ENCODE measurements around the gene TPCN2.

Gene TPCN2

GRCh38 chr11:69078508-69078907 is 29.8 kb downstream of the TPCN2 start:
- Histone ChIP-seq H3K9me3 (ENCODE audit: control insufficient read depth, low read length) (no peaks in the 10 kb centered on the region), H3K4me1 (ENCODE audit: control insufficient read depth, insufficient read depth, low read length, poor library complexity, severe bottlenecking) (peaks cover 10% of the 10 kb centered on the region), H3K36me3 (ENCODE audit: control insufficient read depth, insufficient read depth, low read length) (peaks cover 41% of the 10 kb centered on the region), H3K4me3 (ENCODE audit: extremely low read depth, insufficient read depth, low read length, poor library complexity, severe bottlenecking) (no peak overlapping the region), H3K27ac (ENCODE audit: low read depth, low read length, severe bottlenecking) (no peak overlapping the region)
- WGBS, 2 experiments (ENCODE audit: insufficient coverage in 2 of 2): 93 to 94% methylated on average over 15 of the region's 15 CpGs

DNA sequence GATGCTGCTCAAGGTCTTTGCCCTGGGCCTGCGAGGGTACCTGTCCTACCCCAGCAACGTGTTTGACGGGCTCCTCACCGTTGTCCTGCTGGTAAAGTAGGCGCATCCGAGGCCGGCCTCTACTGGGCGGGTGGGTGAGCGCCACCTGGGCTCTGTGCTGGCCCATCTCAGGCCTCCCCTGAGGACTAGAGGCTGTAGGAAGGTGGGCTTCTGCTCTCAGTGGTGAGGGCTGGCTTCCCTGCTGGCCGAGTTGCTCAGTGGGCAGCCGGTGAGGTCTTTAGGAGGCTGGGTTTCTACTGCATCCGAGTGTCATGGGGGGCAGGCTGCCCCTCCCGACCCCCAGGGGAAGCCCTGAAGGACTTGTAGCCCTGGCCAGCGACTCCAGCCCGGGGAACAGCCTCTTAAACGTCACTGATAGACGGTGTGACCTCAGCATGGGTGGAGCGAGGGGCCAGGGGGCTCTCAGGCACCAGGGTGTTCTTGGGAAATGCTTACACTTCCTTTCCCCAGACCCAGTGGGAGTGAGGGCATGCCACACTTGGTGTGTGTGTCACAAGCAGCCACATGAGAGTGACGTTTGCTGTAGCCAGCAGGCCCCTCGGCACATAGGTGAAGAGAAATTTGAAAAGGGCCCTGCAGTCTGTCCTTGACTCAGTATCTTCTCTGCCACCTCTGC is 30.3 kb downstream of the TPCN2 start:
- Histone ChIP-seq H3K4me1 (ENCODE audit: control insufficient read depth, insufficient read depth, low read length, poor library complexity, severe bottlenecking) (peaks cover 10% of the 10 kb centered on the region), H3K27ac (ENCODE audit: low read depth, low read length, severe bottlenecking) (no peak overlapping the region), H3K9me3 (ENCODE audit: control insufficient read depth, low read length) (no peaks in the 10 kb centered on the region), H3K4me3 (ENCODE audit: extremely low read depth, insufficient read depth, low read length, poor library complexity, severe bottlenecking) (no peak overlapping the region), H3K36me3 (ENCODE audit: control insufficient read depth, insufficient read depth, low read length) (peaks cover 37% of the 10 kb centered on the region)
- WGBS, 2 experiments (ENCODE audit: insufficient coverage in 2 of 2): 92 to 95% methylated on average over 14 to 19 of the region's 20 CpGs

- Histone ChIP-seq H3K27ac (ENCODE audit: low read depth, low read length, severe bottlenecking) (no peak overlapping the region), H3K4me3 (ENCODE audit: extremely low read depth, insufficient read depth, low read length, poor library complexity, severe bottlenecking) (no peak overlapping the region), H3K9me3 (ENCODE audit: control insufficient read depth, low read length) (no peaks in the 10 kb centered on the region), H3K36me3 (ENCODE audit: control insufficient read depth, insufficient read depth, low read length) (peaks cover 42% of the 10 kb centered on the region), H3K4me1 (ENCODE audit: control insufficient read depth, insufficient read depth, low read length, poor library complexity, severe bottlenecking) (peaks cover 10% of the 10 kb centered on the region)
- 94% methylated on average over 16 to 17 of the region's 17 CpGs for WGBS, 2 experiments (ENCODE audit: insufficient coverage in 2 of 2)
Observed at GRCh38 chr11:69079661-69080256, 31.0 kb downstream of the TPCN2 start.

GRCh38 chr11:69080257-69080995 is 31.7 kb downstream of the TPCN2 start:
- Histone ChIP-seq H3K9me3 (ENCODE audit: control insufficient read depth, low read length) (no peaks in the 10 kb centered on the region), H3K4me1 (ENCODE audit: control insufficient read depth, insufficient read depth, low read length, poor library complexity, severe bottlenecking) (peaks cover 4% of the 10 kb centered on the region), H3K27ac (ENCODE audit: low read depth, low read length, severe bottlenecking) (no peak overlapping the region), H3K36me3 (ENCODE audit: control insufficient read depth, insufficient read depth, low read length) (peaks cover 42% of the 10 kb centered on the region), H3K4me3 (ENCODE audit: extremely low read depth, insufficient read depth, low read length, poor library complexity, severe bottlenecking) (no peak overlapping the region)
- 94% methylated on average over 13 to 17 of the region's 17 CpGs for WGBS, 2 experiments (ENCODE audit: insufficient coverage in 2 of 2)

GRCh38 chr11:69081180-69081579 is 32.4 kb downstream of the TPCN2 start:
- Histone ChIP-seq H3K9me3 (ENCODE audit: control insufficient read depth, low read length) (no peaks in the 10 kb centered on the region), H3K4me3 (ENCODE audit: extremely low read depth, insufficient read depth, low read length, poor library complexity, severe bottlenecking) (no peak overlapping the region), H3K27ac (ENCODE audit: low read depth, low read length, severe bottlenecking) (no peak overlapping the region), H3K4me1 (ENCODE audit: control insufficient read depth, insufficient read depth, low read length, poor library complexity, severe bottlenecking) (no peaks in the 10 kb centered on the region), H3K36me3 (ENCODE audit: control insufficient read depth, insufficient read depth, low read length) (peaks cover 42% of the 10 kb centered on the region)
- WGBS, 2 experiments (ENCODE audit: insufficient coverage in 2 of 2): 92 to 96% methylated on average over 22 of the region's 23 CpGs

DNA sequence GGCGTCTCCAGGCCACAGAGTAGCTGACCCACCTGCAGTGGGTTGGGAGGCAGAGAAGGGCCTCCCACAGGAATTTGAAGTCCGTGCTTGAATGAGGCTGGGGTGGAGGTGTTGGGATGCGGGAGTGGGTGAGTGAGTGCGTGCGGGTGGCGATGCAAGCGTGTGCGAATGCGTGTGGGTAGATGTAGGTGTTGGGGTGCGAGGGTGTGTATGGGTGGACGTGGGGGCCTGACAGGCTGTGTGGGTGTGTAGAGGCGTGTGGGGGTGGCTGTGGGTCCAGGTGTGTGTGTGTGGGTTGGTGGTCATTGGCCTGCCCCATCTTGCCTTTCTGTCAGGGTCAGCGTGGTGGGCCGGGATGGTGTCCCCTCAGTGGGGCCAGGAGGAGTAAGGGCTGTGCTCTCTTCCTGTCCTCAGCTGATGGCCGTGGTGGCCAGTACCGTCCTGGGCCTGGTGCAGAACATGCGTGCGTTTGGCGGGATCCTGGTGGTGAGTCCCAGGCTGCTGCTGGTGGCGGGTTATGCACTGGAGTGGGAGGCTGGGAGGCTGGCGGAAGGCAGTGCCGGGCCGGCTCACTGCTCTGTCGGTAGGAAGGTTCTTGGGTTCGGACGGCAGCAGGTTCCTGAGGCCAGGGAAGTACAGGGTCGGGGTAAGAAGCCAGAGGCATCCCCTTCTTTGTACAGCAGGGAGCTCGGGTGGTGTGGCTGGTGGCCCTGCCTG is 35.0 kb downstream of the TPCN2 start:
- Histone ChIP-seq H3K27ac (ENCODE audit: low read depth, low read length, severe bottlenecking) (no peak overlapping the region), H3K4me1 (ENCODE audit: control insufficient read depth, insufficient read depth, low read length, poor library complexity, severe bottlenecking) (no peaks in the 10 kb centered on the region), H3K9me3 (ENCODE audit: control insufficient read depth, low read length) (no peaks in the 10 kb centered on the region), H3K4me3 (ENCODE audit: extremely low read depth, insufficient read depth, low read length, poor library complexity, severe bottlenecking) (no peak overlapping the region), H3K36me3 (ENCODE audit: control insufficient read depth, insufficient read depth, low read length) (peaks cover 40% of the 10 kb centered on the region)
- WGBS, 2 experiments (ENCODE audit: insufficient coverage in 2 of 2): 91% methylated on average over 18 to 28 of the region's 28 CpGs

DNA sequence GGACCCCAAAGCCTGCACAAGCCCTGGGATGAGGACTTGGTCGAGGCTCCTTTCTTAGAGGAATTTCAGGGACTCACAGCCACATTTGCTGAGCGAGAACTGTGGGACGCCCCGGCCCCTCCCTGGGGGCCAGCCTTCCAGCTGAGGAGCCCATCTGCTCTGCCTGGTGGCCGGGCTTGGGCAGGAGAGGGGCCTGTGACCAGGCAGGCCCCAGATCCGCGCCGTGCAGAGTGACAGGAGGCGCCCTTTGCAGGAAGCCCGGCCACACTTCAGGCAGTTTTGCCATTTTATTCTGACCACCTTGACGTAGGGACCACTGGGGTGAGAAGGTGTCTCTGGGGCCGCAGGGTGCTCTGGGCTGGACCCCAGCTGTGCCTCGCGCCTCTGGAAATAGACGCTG is 35.6 kb downstream of the TPCN2 start:
- Histone ChIP-seq H3K4me1 (ENCODE audit: control insufficient read depth, insufficient read depth, low read length, poor library complexity, severe bottlenecking) (peaks cover 4% of the 10 kb centered on the region), H3K27ac (ENCODE audit: low read depth, low read length, severe bottlenecking) (no peak overlapping the region), H3K9me3 (ENCODE audit: control insufficient read depth, low read length) (no peaks in the 10 kb centered on the region), H3K36me3 (ENCODE audit: control insufficient read depth, insufficient read depth, low read length) (peaks cover 39% of the 10 kb centered on the region), H3K4me3 (ENCODE audit: extremely low read depth, insufficient read depth, low read length, poor library complexity, severe bottlenecking) (no peak overlapping the region)
- WGBS, 2 experiments (ENCODE audit: insufficient coverage in 2 of 2): 89 to 92% methylated on average over 10 to 15 of the region's 15 CpGs

DNA sequence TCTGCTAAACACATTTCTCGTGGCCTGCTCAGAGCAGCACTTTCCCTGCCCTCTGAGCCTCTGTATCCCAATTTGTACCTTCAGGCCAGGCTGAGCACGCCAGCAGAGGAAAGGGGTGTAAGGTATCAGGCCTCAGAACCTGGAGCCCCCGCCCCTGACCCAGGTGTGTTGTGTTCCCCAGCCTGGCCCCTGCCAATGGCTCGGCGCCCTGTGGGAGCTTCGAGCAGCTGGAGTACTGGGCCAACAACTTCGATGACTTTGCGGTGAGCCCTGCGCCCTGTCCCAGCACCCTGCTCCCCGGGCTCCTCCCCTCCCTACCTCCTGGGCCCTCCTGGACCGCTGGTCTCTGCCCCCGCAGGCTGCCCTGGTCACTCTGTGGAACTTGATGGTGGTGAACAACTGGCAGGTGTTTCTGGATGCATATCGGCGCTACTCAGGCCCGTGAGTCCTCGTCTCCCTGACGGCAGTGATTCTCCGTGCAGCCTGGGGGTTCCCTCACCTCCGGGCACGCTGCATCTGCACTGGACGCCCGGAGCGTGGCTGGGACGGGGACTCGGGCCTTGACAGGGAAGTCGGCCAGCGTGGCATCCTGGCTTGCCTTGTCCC is 36.9 kb downstream of the TPCN2 start:
- no peak overlapping the region for H3K4me3 ChIP-seq (ENCODE audit: extremely low read depth, insufficient read depth, low read length, poor library complexity, severe bottlenecking)
- WGBS, 2 experiments (ENCODE audit: insufficient coverage in 2 of 2): 94 to 96% methylated on average over 17 to 23 of the region's 27 CpGs
- H3K27ac ChIP-seq (ENCODE audit: low read depth, low read length, severe bottlenecking): no peak overlapping the region
- no peaks in the 10 kb centered on the region for H3K9me3 ChIP-seq (ENCODE audit: control insufficient read depth, low read length)
- H3K4me1 ChIP-seq (ENCODE audit: control insufficient read depth, insufficient read depth, low read length, poor library complexity, severe bottlenecking): peaks cover 4% of the 10 kb centered on the region
- H3K36me3 ChIP-seq (ENCODE audit: control insufficient read depth, insufficient read depth, low read length): peaks cover 38% of the 10 kb centered on the region

DNA sequence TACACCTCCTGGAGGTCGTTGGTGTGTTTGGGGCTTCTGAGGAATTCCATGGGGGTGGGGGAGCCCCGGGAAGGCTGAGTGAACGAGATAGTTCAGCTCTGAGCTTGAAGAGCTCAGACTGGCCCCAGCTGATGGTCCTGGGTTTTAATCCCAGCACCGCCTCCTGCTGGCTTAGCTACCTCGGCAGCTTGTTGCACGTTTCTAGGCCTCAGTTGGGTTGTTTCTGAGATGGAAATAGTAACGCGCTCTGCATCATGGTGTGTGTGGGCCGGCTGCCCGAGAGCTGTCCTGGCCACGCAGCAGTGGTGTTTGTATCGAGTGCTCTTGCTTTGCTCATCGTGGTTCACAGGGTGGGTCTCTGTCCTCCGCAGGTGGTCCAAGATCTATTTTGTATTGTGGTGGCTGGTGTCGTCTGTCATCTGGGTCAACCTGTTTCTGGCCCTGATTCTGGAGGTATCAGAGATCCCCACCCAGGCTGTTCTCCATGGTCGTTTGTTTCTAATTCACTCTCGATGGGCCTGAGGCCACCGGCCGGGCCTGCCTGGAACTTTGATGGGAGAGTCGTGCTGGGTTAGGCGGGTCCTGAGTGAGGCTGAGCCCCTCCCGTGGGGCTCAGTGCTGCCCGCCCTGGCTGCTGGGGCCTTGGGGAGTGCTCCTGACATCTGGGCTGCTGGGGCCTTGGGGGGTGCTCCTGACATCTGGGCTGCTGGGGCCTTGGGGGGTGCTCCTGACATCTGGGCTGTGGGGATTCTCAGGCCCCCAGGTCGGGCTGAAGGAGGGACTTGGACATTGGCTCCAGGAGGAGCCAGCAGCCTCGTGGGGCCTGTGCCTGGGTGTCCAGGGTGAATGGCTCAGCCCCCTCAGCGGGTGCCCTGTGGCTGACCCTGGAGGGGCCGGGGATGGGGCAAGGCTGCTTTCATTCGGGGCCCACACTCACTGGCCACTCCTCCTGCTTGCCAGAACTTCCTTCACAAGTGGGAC is 37.7 kb downstream of the TPCN2 start:
- no peak overlapping the region for H3K4me3 ChIP-seq (ENCODE audit: extremely low read depth, insufficient read depth, low read length, poor library complexity, severe bottlenecking)
- peaks cover under 1% of the 10 kb centered on the region for H3K9me3 ChIP-seq (ENCODE audit: control insufficient read depth, low read length)
- peaks cover 4% of the 10 kb centered on the region for H3K4me1 ChIP-seq (ENCODE audit: control insufficient read depth, insufficient read depth, low read length, poor library complexity, severe bottlenecking)
- WGBS, 2 experiments (ENCODE audit: insufficient coverage in 2 of 2): 86% methylated on average over 20 to 24 of the region's 28 CpGs
- H3K36me3 ChIP-seq (ENCODE audit: control insufficient read depth, insufficient read depth, low read length): peaks cover 38% of the 10 kb centered on the region
- no peak overlapping the region for H3K27ac ChIP-seq (ENCODE audit: low read depth, low read length, severe bottlenecking)

All from mesodermal cell (in vitro differentiated cells).